ENCODE data around the gene PCDH1. TPM values are rescaled to one million over a fixed set of nuclear protein-coding genes. Genes with fewer than 3 reads are reported as not detected.

PCDH1 gene
- total RNA-seq, 4 donors from 2014 or later: 92.5 to 217 (median 164) TPM

DNA sequence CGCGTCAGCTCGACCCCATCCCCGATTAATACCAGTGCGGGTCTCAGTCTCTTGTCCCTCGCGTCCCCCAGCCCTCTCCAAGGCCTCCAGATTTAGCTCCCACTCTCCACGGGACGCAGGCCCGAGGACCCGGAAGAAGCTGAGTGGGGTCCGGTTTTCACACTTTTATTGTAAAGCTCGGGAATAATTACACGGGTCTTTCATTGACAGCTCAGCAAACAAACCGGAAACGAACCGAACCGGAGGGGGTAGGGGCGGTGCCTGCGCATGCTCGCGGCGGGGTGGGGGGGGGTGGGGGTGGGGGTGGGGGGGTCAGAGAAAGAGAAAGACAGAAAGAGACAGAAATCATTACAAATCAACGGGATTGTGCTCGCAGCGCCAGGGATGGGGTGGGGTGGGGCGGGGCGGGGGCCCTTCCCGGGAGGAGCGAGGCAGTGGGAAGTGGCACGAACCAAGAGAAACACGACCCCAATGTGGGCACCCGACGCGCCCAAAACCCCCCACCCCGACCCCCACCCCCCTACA is 27.9 kb downstream of the PCDH1 start:
- peak overlapping the region; percentile 94 to 98 (median 96) for H3K27ac ChIP-seq
- peak overlapping the region; percentile 47 to 77 (median 57) for H3K4me3 ChIP-seq
- no peaks in the 10 kb centered on the region for H3K36me3 ChIP-seq
- intact Hi-C loops (cut with DNase I; ENCODE audit: low total_unique reads) (no loop called here), in situ Hi-C loops (cut with MboI; ENCODE audit: low pct_ligation_motif_present in 1 of 4, low pct_unique_long_range_greater_than_20kb in 1 of 4, low sequenced_read_pairs in 3 of 4) (no loop called here)
- H3K27me3 ChIP-seq: no peaks in the 10 kb centered on the region
- TF ChIP-seq POLR2AphosphoS5 (IDR thresholded peaks at IDR 0.05): no peak
- TF ChIP-seq, protein P1, sequence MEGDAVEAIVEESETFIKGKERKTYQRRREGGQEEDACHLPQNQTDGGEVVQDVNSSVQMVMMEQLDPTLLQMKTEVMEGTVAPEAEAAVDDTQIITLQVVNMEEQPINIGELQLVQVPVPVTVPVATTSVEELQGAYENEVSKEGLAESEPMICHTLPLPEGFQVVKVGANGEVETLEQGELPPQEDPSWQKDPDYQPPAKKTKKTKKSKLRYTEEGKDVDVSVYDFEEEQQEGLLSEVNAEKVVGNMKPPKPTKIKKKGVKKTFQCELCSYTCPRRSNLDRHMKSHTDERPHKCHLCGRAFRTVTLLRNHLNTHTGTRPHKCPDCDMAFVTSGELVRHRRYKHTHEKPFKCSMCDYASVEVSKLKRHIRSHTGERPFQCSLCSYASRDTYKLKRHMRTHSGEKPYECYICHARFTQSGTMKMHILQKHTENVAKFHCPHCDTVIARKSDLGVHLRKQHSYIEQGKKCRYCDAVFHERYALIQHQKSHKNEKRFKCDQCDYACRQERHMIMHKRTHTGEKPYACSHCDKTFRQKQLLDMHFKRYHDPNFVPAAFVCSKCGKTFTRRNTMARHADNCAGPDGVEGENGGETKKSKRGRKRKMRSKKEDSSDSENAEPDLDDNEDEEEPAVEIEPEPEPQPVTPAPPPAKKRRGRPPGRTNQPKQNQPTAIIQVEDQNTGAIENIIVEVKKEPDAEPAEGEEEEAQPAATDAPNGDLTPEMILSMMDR (IDR thresholded peaks at IDR 0.05): no peak
- no peak for TF ChIP-seq POLR2A (IDR thresholded peaks at IDR 0.05)
- TF ChIP-seq EP300 (IDR thresholded peaks at IDR 0.05; ENCODE audit: low read depth): no peak
- no peak for DNase-seq
- 1% methylated on average over 36 of the region's 36 CpGs; no CpG with 5 or more reads in 1 of the 2 donors for WGBS, 2 donors (ENCODE audit: low coverage in 1 of 2)
- H3K9me3 ChIP-seq: no peaks in the 10 kb centered on the region
- peaks cover 12 to 38% (median 34%) of the 10 kb centered on the region in 4 donors for H3K4me1 ChIP-seq

DNA sequence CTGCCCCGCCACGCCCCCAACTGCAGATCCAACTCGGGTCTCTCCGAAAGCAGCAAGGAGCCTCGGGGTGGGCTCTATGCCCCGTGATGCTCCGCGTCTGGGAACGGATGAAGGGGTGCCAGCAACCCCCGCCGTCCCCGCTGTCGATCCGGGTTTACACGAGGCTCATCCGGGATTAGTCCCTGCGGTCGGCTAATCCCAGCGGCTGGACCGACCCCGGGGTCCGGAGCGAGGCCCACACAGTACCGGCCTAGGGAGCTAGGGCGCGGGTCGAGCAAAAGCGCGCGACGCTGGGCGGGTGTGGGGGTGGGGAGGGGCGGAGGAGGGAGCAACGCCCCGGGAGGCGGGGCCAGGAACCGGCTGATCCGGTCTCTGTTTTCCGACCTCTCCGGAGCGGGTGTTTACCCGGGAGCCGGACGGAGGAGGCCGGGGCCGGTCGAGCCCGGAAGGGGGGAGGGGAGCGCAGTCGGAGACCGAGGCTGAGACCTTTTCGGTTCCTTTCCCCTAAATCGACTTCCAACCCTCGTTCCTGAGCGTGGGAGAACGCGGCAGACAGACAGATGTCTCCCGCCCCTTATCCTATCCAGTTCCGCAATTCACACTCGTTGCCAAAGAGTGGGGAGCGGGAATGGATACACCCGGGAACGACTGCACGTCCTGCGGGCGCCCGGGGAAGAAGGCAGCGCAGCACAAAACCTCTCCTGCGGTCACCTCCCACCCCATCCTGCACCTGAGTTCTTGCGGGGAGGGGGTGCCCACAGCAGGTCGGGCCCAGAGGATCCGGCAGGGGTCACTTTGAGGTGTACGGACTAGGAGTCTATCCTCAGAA is 28.6 kb downstream of the PCDH1 start:
- TF ChIP-seq EP300 (IDR thresholded peaks at IDR 0.05; ENCODE audit: low read depth): peak; percentile 84
- TF ChIP-seq POLR2A (IDR thresholded peaks at IDR 0.05): peak; percentile 87
- TF ChIP-seq POLR2AphosphoS5 (IDR thresholded peaks at IDR 0.05): peak; percentile 83 to 97 (median 90)
- TF ChIP-seq, protein P1 (IDR thresholded peaks at IDR 0.05): peak in 3 of 5 experiments; percentile 11 to 45 (median 33)
- peak; percentile 95 for DNase-seq
- peaks cover 13 to 45% (median 37%) of the 10 kb centered on the region in 4 donors for H3K4me1 ChIP-seq
- 0 to 1% methylated on average over 5 to 62 of the region's 73 CpGs for WGBS, 2 donors (ENCODE audit: low coverage in 1 of 2)
- intact Hi-C loops (cut with DNase I; ENCODE audit: low total_unique reads): no loop called here
- in situ Hi-C loops (cut with MboI; ENCODE audit: low pct_ligation_motif_present in 1 of 4, low pct_unique_long_range_greater_than_20kb in 1 of 4, low sequenced_read_pairs in 3 of 4): no loop called here
- no peaks in the 10 kb centered on the region for H3K36me3 ChIP-seq
- peak overlapping the region; percentile 47 to 77 (median 57) for H3K4me3 ChIP-seq
- H3K9me3 ChIP-seq: no peaks in the 10 kb centered on the region
- no peaks in the 10 kb centered on the region for H3K27me3 ChIP-seq
- H3K27ac ChIP-seq: peak overlapping the region; percentile 94 to 98 (median 96)

DNA sequence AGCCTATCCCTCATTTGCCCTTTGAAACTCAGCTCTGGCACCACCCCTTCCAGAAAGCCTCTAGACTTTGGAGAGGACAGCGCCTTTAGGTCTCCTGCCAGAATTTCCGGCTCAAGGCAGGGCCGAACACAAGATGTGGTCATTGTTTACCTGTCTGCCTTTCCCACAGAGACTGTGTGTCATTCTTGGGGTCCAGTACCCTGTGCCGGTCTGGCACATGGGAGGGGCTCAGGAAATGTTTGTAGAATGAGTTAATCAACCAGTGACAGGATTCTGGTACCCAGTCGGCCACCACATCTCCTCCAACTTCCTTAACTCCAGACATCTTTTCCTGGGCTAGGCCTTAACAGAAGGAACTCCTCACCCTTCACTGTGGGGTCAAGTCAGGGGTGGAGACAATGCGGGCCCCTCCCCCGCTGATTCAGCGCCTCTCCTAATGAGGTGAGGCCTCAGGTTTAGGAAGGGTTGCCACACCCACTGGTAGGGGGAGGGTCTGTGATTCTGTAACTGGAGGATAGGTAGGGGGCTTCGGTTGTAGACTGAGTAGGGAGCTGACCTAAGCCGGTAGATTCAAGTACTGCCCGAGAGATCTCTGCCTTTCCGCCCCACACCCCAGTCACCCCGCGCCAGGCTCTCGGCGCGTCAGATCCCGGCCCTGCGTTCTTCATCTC is 29.3 kb downstream of the PCDH1 start:
- Histone ChIP-seq H3K9me3 (no peaks in the 10 kb centered on the region), H3K36me3 (no peaks in the 10 kb centered on the region), H3K4me1 (peaks cover 15 to 53% (median 41%) of the 10 kb centered on the region in 4 donors), H3K27me3 (no peaks in the 10 kb centered on the region), H3K27ac (peak overlapping the region; percentile 94 to 98 (median 96)), H3K4me3 (peak overlapping the region; percentile 47 to 77 (median 57))
- 12% methylated on average over 16 of the region's 19 CpGs; no CpG with 5 or more reads in 1 of the 2 donors for WGBS, 2 donors (ENCODE audit: low coverage in 1 of 2)
- intact Hi-C loops (cut with DNase I; ENCODE audit: low total_unique reads): no loop called here
- DNase-seq: peak; percentile 79
- TF ChIP-seq, protein P1 (IDR thresholded peaks at IDR 0.05): no peak
- TF ChIP-seq EP300 (IDR thresholded peaks at IDR 0.05; ENCODE audit: low read depth) (no peak), POLR2A (IDR thresholded peaks at IDR 0.05) (peak; percentile 40), POLR2AphosphoS5 (IDR thresholded peaks at IDR 0.05) (peak in 2 of 3 donors; percentile 47 to 84)
- in situ Hi-C loops (cut with MboI; ENCODE audit: low pct_ligation_motif_present in 1 of 4, low pct_unique_long_range_greater_than_20kb in 1 of 4, low sequenced_read_pairs in 3 of 4): no loop called here

DNA sequence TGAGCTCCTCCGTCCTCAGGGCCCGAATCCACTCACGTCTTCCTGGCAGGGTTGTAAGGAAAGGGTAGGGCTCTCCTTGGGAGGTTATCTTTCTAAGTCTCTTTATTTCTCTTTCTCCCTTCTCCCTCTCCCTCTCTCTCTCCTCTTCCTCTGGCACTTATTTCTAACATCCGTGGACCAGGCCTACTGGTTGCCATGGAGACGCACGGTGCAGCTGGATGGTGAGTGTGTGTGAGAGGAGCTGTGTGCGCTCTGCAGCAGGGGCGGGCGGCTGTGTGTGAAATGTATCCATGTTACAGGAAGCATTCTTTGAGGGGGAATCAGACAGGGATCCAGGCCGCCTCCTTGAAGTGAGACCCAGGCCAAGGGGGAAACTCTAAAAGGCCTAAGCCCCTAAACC is 32.2 kb downstream of the PCDH1 start:
- no peaks in the 10 kb centered on the region for H3K9me3 ChIP-seq
- peak overlapping the region in 2 of 4 donors; percentile 10 to 32 for H3K27ac ChIP-seq
- peaks cover 22 to 78% (median 59%) of the 10 kb centered on the region in 4 donors for H3K4me1 ChIP-seq
- no peak for DNase-seq
- WGBS, 2 donors (ENCODE audit: low coverage in 1 of 2): 21 to 57% methylated on average over 6 to 10 of the region's 10 CpGs
- in situ Hi-C loops (cut with MboI; ENCODE audit: low pct_ligation_motif_present in 1 of 4, low pct_unique_long_range_greater_than_20kb in 1 of 4, low sequenced_read_pairs in 3 of 4) (no loop called here), intact Hi-C loops (cut with DNase I; ENCODE audit: low total_unique reads) (no loop called here)
- no peak overlapping the region for H3K4me3 ChIP-seq
- TF ChIP-seq POLR2AphosphoS5 (IDR thresholded peaks at IDR 0.05): no peak
- no peaks in the 10 kb centered on the region for H3K27me3 ChIP-seq
- H3K36me3 ChIP-seq: no peaks in the 10 kb centered on the region

All from transverse colon (tissue), 4 donors.